Measurements from ENCODE around the gene MARK2.
A peak's percentile ranks its signal among the peaks of the same experiment; 100 is the strongest.

The MARK2 gene

GRCh38 chr11:63889344-63889743 is 50.4 kb downstream of the MARK2 start:
- no peak overlapping the region for H3K4me3 ChIP-seq (ENCODE audit: low read length)

GRCh38 chr11:63890368-63890767 is 51.5 kb downstream of the MARK2 start:
- H3K27ac ChIP-seq (ENCODE audit: low read length): no peak overlapping the region
- no peak overlapping the region for H3K9ac ChIP-seq (ENCODE audit: low read length)
- H3K4me3 ChIP-seq (ENCODE audit: low read length): no peak overlapping the region
- H3K27me3 ChIP-seq (ENCODE audit: control insufficient read depth, insufficient read depth, low read length): no peaks in the 10 kb centered on the region
- peaks cover 22% of the 10 kb centered on the region for H3K4me1 ChIP-seq (ENCODE audit: control insufficient read depth, low read depth, low read length)
- no peaks in the 10 kb centered on the region for H3K9me3 ChIP-seq (ENCODE audit: control insufficient read depth, low read depth, low read length)
- H3K36me3 ChIP-seq (ENCODE audit: control insufficient read depth, low read depth, low read length): no peaks in the 10 kb centered on the region

More at GRCh38 chr11:63889344-63889743, 50.4 kb downstream of the MARK2 start:
- H3K4me1 ChIP-seq (ENCODE audit: control insufficient read depth, low read depth, low read length): peaks cover 22% of the 10 kb centered on the region
- no peaks in the 10 kb centered on the region for H3K9me3 ChIP-seq (ENCODE audit: control insufficient read depth, low read depth, low read length)
- peak overlapping the region; percentile 41 for H3K9ac ChIP-seq (ENCODE audit: low read length)
- no peaks in the 10 kb centered on the region for H3K36me3 ChIP-seq (ENCODE audit: control insufficient read depth, low read depth, low read length)
- H3K27me3 ChIP-seq (ENCODE audit: control insufficient read depth, insufficient read depth, low read length): no peaks in the 10 kb centered on the region
- H3K27ac ChIP-seq (ENCODE audit: low read length): no peak overlapping the region

GRCh38 chr11:63892228-63892627 is 53.3 kb downstream of the MARK2 start:
- Histone ChIP-seq H3K27ac (ENCODE audit: low read length) (no peak overlapping the region), H3K9ac (ENCODE audit: low read length) (no peak overlapping the region), H3K27me3 (ENCODE audit: control insufficient read depth, insufficient read depth, low read length) (no peaks in the 10 kb centered on the region), H3K9me3 (ENCODE audit: control insufficient read depth, low read depth, low read length) (no peaks in the 10 kb centered on the region), H3K36me3 (ENCODE audit: control insufficient read depth, low read depth, low read length) (peaks cover 13% of the 10 kb centered on the region), H3K4me3 (ENCODE audit: low read length) (no peak overlapping the region), H3K4me1 (ENCODE audit: control insufficient read depth, low read depth, low read length) (peaks cover 17% of the 10 kb centered on the region)

- no peaks in the 10 kb centered on the region for H3K9me3 ChIP-seq (ENCODE audit: control insufficient read depth, low read depth, low read length)
- H3K36me3 ChIP-seq (ENCODE audit: control insufficient read depth, low read depth, low read length): peaks cover 24% of the 10 kb centered on the region
- H3K27me3 ChIP-seq (ENCODE audit: control insufficient read depth, insufficient read depth, low read length): no peaks in the 10 kb centered on the region
- no peak overlapping the region for H3K9ac ChIP-seq (ENCODE audit: low read length)
- no peak overlapping the region for H3K4me3 ChIP-seq (ENCODE audit: low read length)
- peaks cover 6% of the 10 kb centered on the region for H3K4me1 ChIP-seq (ENCODE audit: control insufficient read depth, low read depth, low read length)
- no peak overlapping the region for H3K27ac ChIP-seq (ENCODE audit: low read length)
Observed at GRCh38 chr11:63893355-63893754, 54.4 kb downstream of the MARK2 start.

- Histone ChIP-seq H3K9ac (ENCODE audit: low read length) (no peak overlapping the region), H3K27ac (ENCODE audit: low read length) (no peak overlapping the region), H3K9me3 (ENCODE audit: control insufficient read depth, low read depth, low read length) (no peaks in the 10 kb centered on the region), H3K36me3 (ENCODE audit: control insufficient read depth, low read depth, low read length) (peaks cover 51% of the 10 kb centered on the region), H3K27me3 (ENCODE audit: control insufficient read depth, insufficient read depth, low read length) (no peaks in the 10 kb centered on the region), H3K4me3 (ENCODE audit: low read length) (no peak overlapping the region), H3K4me1 (ENCODE audit: control insufficient read depth, low read depth, low read length) (no peaks in the 10 kb centered on the region)
Observed at GRCh38 chr11:63896071-63896470, 57.2 kb downstream of the MARK2 start.

- Histone ChIP-seq H3K36me3 (ENCODE audit: control insufficient read depth, low read depth, low read length) (peaks cover 63% of the 10 kb centered on the region), H3K27me3 (ENCODE audit: control insufficient read depth, insufficient read depth, low read length) (no peaks in the 10 kb centered on the region), H3K27ac (ENCODE audit: low read length) (no peak overlapping the region), H3K9ac (ENCODE audit: low read length) (no peak overlapping the region), H3K4me3 (ENCODE audit: low read length) (no peak overlapping the region), H3K9me3 (ENCODE audit: control insufficient read depth, low read depth, low read length) (no peaks in the 10 kb centered on the region), H3K4me1 (ENCODE audit: control insufficient read depth, low read depth, low read length) (no peaks in the 10 kb centered on the region)
Observed at GRCh38 chr11:63897459-63898146, 58.7 kb downstream of the MARK2 start.

- no peak overlapping the region for H3K27ac ChIP-seq (ENCODE audit: low read length)
- H3K4me3 ChIP-seq (ENCODE audit: low read length): no peak overlapping the region
- peaks cover 7% of the 10 kb centered on the region for H3K4me1 ChIP-seq (ENCODE audit: control insufficient read depth, low read depth, low read length)
- no peak overlapping the region for H3K9ac ChIP-seq (ENCODE audit: low read length)
- peaks cover 79% of the 10 kb centered on the region for H3K36me3 ChIP-seq (ENCODE audit: control insufficient read depth, low read depth, low read length)
- H3K9me3 ChIP-seq (ENCODE audit: control insufficient read depth, low read depth, low read length): no peaks in the 10 kb centered on the region
- no peaks in the 10 kb centered on the region for H3K27me3 ChIP-seq (ENCODE audit: control insufficient read depth, insufficient read depth, low read length)
Observed at GRCh38 chr11:63901660-63902059, 62.8 kb downstream of the MARK2 start.

- Histone ChIP-seq H3K9ac (ENCODE audit: low read length) (no peak overlapping the region), H3K36me3 (ENCODE audit: control insufficient read depth, low read depth, low read length) (peaks cover 57% of the 10 kb centered on the region), H3K27me3 (ENCODE audit: control insufficient read depth, insufficient read depth, low read length) (no peaks in the 10 kb centered on the region), H3K9me3 (ENCODE audit: control insufficient read depth, low read depth, low read length) (no peaks in the 10 kb centered on the region), H3K27ac (ENCODE audit: low read length) (no peak overlapping the region), H3K4me1 (ENCODE audit: control insufficient read depth, low read depth, low read length) (peaks cover 20% of the 10 kb centered on the region), H3K4me3 (ENCODE audit: low read length) (no peak overlapping the region)
Observed at GRCh38 chr11:63903884-63904283, 65.0 kb downstream of the MARK2 start.

GRCh38 chr11:63904743-63905142 is 65.8 kb downstream of the MARK2 start:
- Histone ChIP-seq H3K9me3 (ENCODE audit: control insufficient read depth, low read depth, low read length) (no peaks in the 10 kb centered on the region), H3K36me3 (ENCODE audit: control insufficient read depth, low read depth, low read length) (peaks cover 48% of the 10 kb centered on the region), H3K27me3 (ENCODE audit: control insufficient read depth, insufficient read depth, low read length) (no peaks in the 10 kb centered on the region), H3K4me3 (ENCODE audit: low read length) (no peak overlapping the region), H3K9ac (ENCODE audit: low read length) (no peak overlapping the region), H3K27ac (ENCODE audit: low read length) (no peak overlapping the region), H3K4me1 (ENCODE audit: control insufficient read depth, low read depth, low read length) (peaks cover 25% of the 10 kb centered on the region)

GRCh38 chr11:63905179-63905578 is 66.3 kb downstream of the MARK2 start:
- no peaks in the 10 kb centered on the region for H3K27me3 ChIP-seq (ENCODE audit: control insufficient read depth, insufficient read depth, low read length)
- H3K9ac ChIP-seq (ENCODE audit: low read length): no peak overlapping the region
- H3K4me3 ChIP-seq (ENCODE audit: low read length): no peak overlapping the region
- no peaks in the 10 kb centered on the region for H3K9me3 ChIP-seq (ENCODE audit: control insufficient read depth, low read depth, low read length)
- peaks cover 44% of the 10 kb centered on the region for H3K36me3 ChIP-seq (ENCODE audit: control insufficient read depth, low read depth, low read length)
- H3K27ac ChIP-seq (ENCODE audit: low read length): no peak overlapping the region
- H3K4me1 ChIP-seq (ENCODE audit: control insufficient read depth, low read depth, low read length): peaks cover 30% of the 10 kb centered on the region

GRCh38 chr11:63906087-63906486 is 67.2 kb downstream of the MARK2 start:
- Histone ChIP-seq H3K36me3 (ENCODE audit: control insufficient read depth, low read depth, low read length) (peaks cover 35% of the 10 kb centered on the region), H3K9me3 (ENCODE audit: control insufficient read depth, low read depth, low read length) (no peaks in the 10 kb centered on the region), H3K4me3 (ENCODE audit: low read length) (no peak overlapping the region), H3K9ac (ENCODE audit: low read length) (no peak overlapping the region), H3K27ac (ENCODE audit: low read length) (no peak overlapping the region), H3K27me3 (ENCODE audit: control insufficient read depth, insufficient read depth, low read length) (no peaks in the 10 kb centered on the region), H3K4me1 (ENCODE audit: control insufficient read depth, low read depth, low read length) (peaks cover 37% of the 10 kb centered on the region)

GRCh38 chr11:63906585-63906984 is 67.7 kb downstream of the MARK2 start:
- Histone ChIP-seq H3K27me3 (ENCODE audit: control insufficient read depth, insufficient read depth, low read length) (no peaks in the 10 kb centered on the region), H3K27ac (ENCODE audit: low read length) (no peak overlapping the region), H3K9me3 (ENCODE audit: control insufficient read depth, low read depth, low read length) (no peaks in the 10 kb centered on the region), H3K9ac (ENCODE audit: low read length) (no peak overlapping the region), H3K4me3 (ENCODE audit: low read length) (no peak overlapping the region), H3K36me3 (ENCODE audit: control insufficient read depth, low read depth, low read length) (peaks cover 35% of the 10 kb centered on the region), H3K4me1 (ENCODE audit: control insufficient read depth, low read depth, low read length) (peaks cover 37% of the 10 kb centered on the region)
